B cell (primary cell): ENCODE results near the gene ADAM30.

ENCODE experiments used
- EZH2 ChIP-seq: IDR thresholded peaks from 2 replicates; pipeline ENCODE4 v1.6.1; 2012; ENCODE audit warnings: borderline replicate concordance, low read depth, mild to moderate bottlenecking, moderate library complexity, low read length; ENCODE audit not compliant: insufficient read depth, poor library complexity, severe bottlenecking
- TF ChIP-seq, protein P1 (sequence below): fragments of 200-600 bp; IDR thresholded peaks from one replicate; pipeline ENCODE4 v1.8.0; 2022; ENCODE audit warnings: antibody characterized with exemption, mild to moderate bottlenecking

- TF ChIP-seq, protein P1, sequence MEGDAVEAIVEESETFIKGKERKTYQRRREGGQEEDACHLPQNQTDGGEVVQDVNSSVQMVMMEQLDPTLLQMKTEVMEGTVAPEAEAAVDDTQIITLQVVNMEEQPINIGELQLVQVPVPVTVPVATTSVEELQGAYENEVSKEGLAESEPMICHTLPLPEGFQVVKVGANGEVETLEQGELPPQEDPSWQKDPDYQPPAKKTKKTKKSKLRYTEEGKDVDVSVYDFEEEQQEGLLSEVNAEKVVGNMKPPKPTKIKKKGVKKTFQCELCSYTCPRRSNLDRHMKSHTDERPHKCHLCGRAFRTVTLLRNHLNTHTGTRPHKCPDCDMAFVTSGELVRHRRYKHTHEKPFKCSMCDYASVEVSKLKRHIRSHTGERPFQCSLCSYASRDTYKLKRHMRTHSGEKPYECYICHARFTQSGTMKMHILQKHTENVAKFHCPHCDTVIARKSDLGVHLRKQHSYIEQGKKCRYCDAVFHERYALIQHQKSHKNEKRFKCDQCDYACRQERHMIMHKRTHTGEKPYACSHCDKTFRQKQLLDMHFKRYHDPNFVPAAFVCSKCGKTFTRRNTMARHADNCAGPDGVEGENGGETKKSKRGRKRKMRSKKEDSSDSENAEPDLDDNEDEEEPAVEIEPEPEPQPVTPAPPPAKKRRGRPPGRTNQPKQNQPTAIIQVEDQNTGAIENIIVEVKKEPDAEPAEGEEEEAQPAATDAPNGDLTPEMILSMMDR, result no peak
- no peak for TF ChIP-seq EZH2
Observed at GRCh38 chr1:119911775-119912174, 15.5 kb upstream of the ADAM30 start.
